Activated T-helper 1 cell treated with anti-CD3 and anti-CD28 coated beads, Interleukin-12 subunit alpha, Interleukin-12 subunit beta, Interleukin-2, Interleukin-4 antibody, amounts not matched to agents 30 ng/mL and 10 ng/mL and 1 ng/mL, durations not matched to agents 14 hours and 24 hours and 36 hours (primary cell): ENCODE measurements around the gene EPB41L3. TPM values are rescaled to one million over a fixed set of nuclear protein-coding genes. Genes with fewer than 3 reads are reported as not detected.

Experiments
- total RNA-seq: library from RNA; stranded (reverse); gene quantifications from 2 replicates; pipeline ENCODE4 v1.2.3, GENCODE V29; 2022

EPB41L3 gene
- total RNA-seq, 1 donor from 2014 or later, result 1.7 TPM

Other genes starting within 250 kb of the EPB41L3 start
- gene ZBTB14, start 248.3 kb downstream of the EPB41L3 start, total RNA-seq, result 17.1 and 19.5 TPM in 2 replicates